ENCODE measurements around the gene UST. TPM values are rescaled to one million over a fixed set of nuclear protein-coding genes. Genes with fewer than 3 reads are reported as not detected.
A peak's percentile ranks its signal among the peaks of the same experiment; 100 is the strongest.
"Not testable (repeated sequence)": the region's sequence is repeated elsewhere in the genome, so short reads cannot be mapped to it uniquely, and the experiment has no call there.

UST gene
- total RNA-seq, 1 donor from 2014 or later: 5.5 TPM

DNA sequence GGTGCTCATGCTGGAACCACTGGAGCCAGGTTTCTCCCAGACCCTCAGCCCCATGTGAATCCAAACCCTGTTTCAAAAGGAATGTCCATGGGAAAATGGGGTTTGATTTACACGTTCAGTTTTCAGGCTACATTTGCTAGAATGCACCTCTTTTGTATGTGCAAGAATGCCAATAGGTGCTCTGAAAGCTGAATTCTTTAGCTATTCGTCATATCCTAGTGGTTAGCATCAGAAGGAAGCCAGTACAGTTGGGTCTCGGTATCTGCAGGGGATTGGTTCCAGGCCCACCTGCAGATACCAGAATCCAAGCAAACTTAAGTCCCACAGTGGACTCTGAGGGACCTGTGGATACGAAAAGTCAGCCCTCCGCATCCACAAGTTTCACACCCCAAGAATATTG, 93.4 kb downstream of the UST start:
- H3K4me3 Mint-ChIP-seq: no peak overlapping the region
- H3K9me3 Mint-ChIP-seq: no peaks in the 10 kb centered on the region
- H3K4me1 Mint-ChIP-seq: no peaks in the 10 kb centered on the region
- TF ChIP-seq, protein P1, sequence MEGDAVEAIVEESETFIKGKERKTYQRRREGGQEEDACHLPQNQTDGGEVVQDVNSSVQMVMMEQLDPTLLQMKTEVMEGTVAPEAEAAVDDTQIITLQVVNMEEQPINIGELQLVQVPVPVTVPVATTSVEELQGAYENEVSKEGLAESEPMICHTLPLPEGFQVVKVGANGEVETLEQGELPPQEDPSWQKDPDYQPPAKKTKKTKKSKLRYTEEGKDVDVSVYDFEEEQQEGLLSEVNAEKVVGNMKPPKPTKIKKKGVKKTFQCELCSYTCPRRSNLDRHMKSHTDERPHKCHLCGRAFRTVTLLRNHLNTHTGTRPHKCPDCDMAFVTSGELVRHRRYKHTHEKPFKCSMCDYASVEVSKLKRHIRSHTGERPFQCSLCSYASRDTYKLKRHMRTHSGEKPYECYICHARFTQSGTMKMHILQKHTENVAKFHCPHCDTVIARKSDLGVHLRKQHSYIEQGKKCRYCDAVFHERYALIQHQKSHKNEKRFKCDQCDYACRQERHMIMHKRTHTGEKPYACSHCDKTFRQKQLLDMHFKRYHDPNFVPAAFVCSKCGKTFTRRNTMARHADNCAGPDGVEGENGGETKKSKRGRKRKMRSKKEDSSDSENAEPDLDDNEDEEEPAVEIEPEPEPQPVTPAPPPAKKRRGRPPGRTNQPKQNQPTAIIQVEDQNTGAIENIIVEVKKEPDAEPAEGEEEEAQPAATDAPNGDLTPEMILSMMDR (conservative IDR thresholded peaks at IDR 0.05): no peak
- no peak overlapping the region for H3K27ac Mint-ChIP-seq (ENCODE audit: unreplicated experiment)
- no peaks in the 10 kb centered on the region for H3K36me3 Mint-ChIP-seq (ENCODE audit: low read depth)
- DNase-seq (ENCODE audit: low read depth, low spot score): no peak
- no peaks in the 10 kb centered on the region for H3K27me3 Mint-ChIP-seq (ENCODE audit: low read depth)

DNA sequence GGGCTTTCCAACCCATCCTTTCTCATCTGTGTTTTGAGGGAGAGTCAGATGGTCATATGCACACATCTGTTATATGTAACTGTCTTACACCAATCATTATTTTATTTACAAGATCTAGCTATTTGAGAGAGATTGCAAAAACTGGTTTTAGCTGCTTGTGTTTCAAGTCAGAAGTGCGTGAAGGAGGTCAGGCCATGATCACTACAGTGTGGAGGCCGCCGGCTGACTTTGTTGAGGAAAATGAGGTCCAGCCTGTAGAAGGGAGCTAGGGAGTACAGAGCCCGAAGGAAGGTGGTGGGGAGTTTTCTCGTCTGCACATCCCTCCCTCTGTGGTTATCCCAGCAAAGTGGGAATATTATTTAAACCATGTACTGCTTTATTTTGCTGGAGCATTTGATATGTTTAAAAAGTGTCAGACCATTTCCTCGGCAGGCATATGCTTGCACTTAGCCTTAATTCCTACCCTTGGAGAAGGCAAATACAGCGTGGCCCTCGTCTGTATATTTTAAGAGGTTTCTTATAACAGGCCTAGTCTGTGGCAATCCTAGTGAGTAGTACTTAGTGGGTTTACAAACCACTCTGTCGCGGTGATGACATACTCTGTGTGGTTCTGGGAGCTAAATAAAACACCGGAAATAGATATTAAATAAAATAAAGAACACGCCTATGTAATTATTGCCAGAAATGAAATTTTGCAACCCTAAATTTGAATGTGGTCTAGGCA, 95.6 kb downstream of the UST start:
- no peaks in the 10 kb centered on the region for H3K9me3 Mint-ChIP-seq
- TF ChIP-seq, protein P1 (conservative IDR thresholded peaks at IDR 0.05): no peak
- H3K4me3 Mint-ChIP-seq: no peak overlapping the region
- peaks cover 2% of the 10 kb centered on the region for H3K4me1 Mint-ChIP-seq
- no peaks in the 10 kb centered on the region for H3K36me3 Mint-ChIP-seq (ENCODE audit: low read depth)
- no peak for DNase-seq (ENCODE audit: low read depth, low spot score)
- H3K27ac Mint-ChIP-seq (ENCODE audit: unreplicated experiment): no peak overlapping the region
- no peaks in the 10 kb centered on the region for H3K27me3 Mint-ChIP-seq (ENCODE audit: low read depth)

DNA sequence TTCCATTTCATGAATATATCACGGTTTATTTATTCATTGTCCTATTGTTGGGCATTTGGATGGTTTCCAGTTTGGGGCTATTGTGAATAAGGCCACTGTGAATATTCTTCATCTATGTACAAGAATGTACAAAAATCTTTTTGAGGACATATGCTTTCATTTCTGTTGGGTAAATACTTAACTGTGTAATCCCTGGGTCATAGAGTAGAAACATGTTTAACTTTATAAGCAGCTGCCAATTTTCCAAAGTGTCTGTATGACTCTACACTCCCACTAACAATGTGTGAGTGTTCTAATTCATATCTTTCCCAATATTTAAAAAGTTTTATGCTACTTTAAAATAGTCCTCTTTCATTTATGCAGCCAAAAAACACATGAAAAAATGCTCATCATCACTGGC, 98.6 kb downstream of the UST start:
- TF ChIP-seq, protein P1 (conservative IDR thresholded peaks at IDR 0.05): no peak
- H3K27me3 Mint-ChIP-seq (ENCODE audit: low read depth): no peaks in the 10 kb centered on the region
- no peak overlapping the region for H3K27ac Mint-ChIP-seq (ENCODE audit: unreplicated experiment)
- H3K4me1 Mint-ChIP-seq: peaks cover 10% of the 10 kb centered on the region
- no peaks in the 10 kb centered on the region for H3K36me3 Mint-ChIP-seq (ENCODE audit: low read depth)
- H3K9me3 Mint-ChIP-seq: no peaks in the 10 kb centered on the region
- H3K4me3 Mint-ChIP-seq: no peak overlapping the region
- no peak for DNase-seq (ENCODE audit: low read depth, low spot score)

DNA sequence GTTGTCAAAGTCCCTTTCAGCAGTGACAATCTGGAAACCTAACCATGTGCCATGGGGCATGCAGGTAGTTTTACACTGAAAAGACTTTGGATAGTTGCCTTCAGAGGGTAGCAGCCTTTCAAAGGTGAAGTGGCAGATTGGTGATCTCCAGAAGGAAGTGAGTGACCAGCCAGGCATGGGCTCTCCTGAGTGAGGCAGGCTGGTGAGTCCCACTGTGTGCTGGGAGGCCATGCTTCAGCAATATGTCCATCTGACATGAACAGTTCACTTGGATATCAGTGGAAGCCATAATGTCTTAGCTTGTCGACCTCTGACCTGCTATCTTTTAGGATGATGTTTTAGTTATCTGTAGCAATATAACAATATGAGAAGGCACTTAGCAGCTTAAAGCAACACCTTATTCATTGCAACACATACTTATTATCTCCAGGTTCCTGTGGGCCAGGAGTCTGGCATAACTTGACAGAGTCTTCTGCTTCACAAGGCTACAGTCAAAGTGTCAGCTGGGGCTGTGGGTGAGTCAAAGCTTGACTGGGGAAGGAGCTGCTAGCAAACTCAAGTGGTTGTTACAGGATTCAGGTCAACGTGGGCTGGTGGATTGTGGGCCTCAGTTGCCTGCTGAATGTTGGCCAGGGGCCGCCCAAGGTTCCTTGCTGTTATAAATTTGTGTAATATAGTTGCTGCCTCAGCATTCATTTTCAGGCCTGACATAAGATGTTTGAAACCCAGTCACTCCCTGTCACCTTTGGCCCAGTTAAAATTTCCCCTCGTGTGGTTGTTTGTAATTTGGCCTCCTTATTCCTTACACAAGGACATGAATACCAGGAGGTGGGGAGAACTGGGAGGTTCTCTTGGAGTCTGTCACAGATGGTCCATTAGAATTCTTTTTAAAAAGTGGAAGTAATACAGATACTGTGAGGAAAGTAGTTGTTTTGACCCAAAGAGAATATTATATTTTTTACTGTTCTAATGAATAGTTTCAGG, 100.2 kb downstream of the UST start:
- Mint-ChIP-seq H3K4me1 (peaks cover 17% of the 10 kb centered on the region), H3K4me3 (no peak overlapping the region), H3K27ac (ENCODE audit: unreplicated experiment) (peak overlapping the region; percentile 35), H3K36me3 (ENCODE audit: low read depth) (no peaks in the 10 kb centered on the region), H3K9me3 (no peaks in the 10 kb centered on the region), H3K27me3 (ENCODE audit: low read depth) (no peaks in the 10 kb centered on the region)
- DNase-seq (ENCODE audit: low read depth, low spot score): no peak
- TF ChIP-seq, protein P1 (conservative IDR thresholded peaks at IDR 0.05): no peak

DNA sequence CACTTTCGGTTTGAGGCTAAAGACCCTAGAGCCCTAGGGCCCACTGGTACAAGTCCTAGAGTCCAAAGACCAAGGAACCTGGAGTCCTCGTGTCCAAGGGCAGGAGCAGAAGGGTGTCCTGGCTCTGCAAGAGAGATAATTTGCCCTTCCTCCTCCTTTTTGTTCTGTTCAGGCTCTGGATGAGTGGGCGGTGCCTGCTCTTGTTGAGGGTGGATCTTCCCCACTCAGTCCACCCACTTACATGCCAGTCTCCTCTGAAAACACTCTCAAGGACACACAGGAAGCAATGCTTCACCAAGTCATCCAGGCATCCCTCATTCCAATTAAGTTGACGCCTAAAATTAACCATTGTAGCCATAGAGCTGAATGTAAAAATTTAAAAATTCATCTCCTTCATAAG, 102.1 kb downstream of the UST start:
- TF ChIP-seq, protein P1 (conservative IDR thresholded peaks at IDR 0.05): no peak
- Mint-ChIP-seq H3K4me3 (no peak overlapping the region), H3K4me1 (peaks cover 18% of the 10 kb centered on the region), H3K9me3 (no peaks in the 10 kb centered on the region), H3K27me3 (ENCODE audit: low read depth) (no peaks in the 10 kb centered on the region), H3K36me3 (ENCODE audit: low read depth) (no peaks in the 10 kb centered on the region), H3K27ac (ENCODE audit: unreplicated experiment) (no peak overlapping the region)
- no peak for DNase-seq (ENCODE audit: low read depth, low spot score)

DNA sequence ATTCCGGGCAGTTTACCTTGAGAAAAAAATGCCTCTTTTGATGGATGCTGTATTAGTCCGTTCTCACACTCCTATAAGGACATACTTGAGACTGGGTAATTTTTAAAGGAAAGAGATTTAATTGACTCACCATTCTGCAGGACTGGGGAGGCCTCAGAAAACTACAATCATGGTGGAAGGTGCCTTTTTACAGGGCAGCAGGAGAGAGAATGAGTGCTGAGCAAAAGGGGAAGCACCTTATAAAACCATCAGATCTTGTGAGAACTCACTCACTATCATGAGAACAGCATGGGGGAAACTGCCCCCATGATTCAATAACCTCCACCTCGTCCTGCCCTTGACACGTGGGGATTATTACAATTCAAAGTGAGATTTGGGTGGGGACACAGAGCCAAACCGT, 102.6 kb downstream of the UST start:
- H3K9me3 Mint-ChIP-seq; H3K27ac Mint-ChIP-seq (ENCODE audit: unreplicated experiment); H3K27me3 Mint-ChIP-seq (ENCODE audit: low read depth); H3K36me3 Mint-ChIP-seq (ENCODE audit: low read depth); DNase-seq (ENCODE audit: low read depth, low spot score); H3K4me3 Mint-ChIP-seq: not testable (repeated sequence)
- peaks cover 18% of the 10 kb centered on the region for H3K4me1 Mint-ChIP-seq
